ENCODE measurements around the gene ADAMTS4.

DNA sequence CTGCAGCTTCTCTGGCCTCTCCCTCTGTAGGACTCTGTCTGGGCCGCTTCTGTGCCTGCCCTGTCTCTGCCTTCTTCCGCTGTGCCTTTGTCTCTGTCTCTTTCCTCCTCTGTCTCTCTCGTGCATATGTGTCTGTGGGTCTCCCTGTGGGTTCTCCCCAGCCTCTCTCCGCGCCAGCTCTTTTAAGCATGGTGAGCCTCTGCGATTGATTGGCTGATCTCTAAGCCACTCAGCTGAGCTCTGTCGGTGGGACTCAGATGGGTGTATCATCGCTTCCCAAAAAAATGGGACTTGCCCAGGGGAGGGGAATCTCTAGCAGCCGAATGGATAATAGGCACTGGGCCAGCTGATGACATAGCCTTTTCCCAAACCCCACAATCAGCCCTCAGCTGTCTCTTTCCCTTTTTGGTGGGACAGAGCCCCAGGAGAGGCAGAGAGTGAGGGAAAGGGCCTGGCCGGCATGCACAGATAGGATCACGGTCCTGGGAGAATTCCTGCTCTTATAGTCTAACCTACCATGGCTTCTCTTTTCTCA, at the start of gene ADAMTS4:
- no peak for TF ChIP-seq CTCF (IDR thresholded peaks at IDR 0.05)
- no peak for TF ChIP-seq ZFX (IDR thresholded peaks at IDR 0.05; ENCODE audit: borderline replicate concordance)

All from 22Rv1 (cell line).